ENCODE results near the gene GEMIN8. TPM values are rescaled to one million over a fixed set of nuclear protein-coding genes. Genes with fewer than 3 reads are reported as not detected.

Gene GEMIN8
- total and polyA plus RNA-seq, 2 experiments from 2014 or later = 12.4 to 15.8 TPM

DNA sequence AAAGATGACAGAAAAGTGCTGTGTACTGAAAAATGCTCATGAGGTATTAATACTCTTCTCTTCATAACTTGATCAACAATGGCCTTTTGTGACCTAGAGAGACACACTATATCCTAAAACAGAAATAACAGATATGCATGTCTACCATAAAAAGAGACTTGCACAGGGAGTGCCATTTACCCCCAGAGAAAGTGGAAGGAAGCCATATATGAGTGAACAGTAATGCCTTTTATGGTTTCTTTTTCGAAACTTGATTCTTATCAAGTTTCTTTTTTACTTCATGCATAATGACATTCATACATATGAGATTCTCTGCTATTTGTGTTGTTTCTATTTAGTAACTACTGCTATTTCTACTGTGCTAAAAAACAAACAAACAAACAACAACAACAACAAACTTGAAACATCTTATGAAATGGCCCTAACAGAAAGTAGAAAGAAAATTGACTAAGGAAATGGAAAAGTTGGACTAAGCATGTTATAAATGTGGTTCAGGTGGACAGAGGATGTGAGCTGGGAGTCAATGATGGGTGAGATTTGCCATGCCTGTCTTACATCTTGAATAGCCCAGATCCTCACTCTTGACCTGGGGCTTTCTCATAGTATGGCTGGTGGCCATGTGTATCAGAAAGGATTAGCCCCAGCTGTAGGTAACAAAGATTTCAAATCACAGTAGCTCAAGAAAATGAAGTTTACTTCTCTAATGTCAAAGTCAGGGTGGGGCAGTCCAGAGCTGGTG lies 43.8 kb downstream of the GEMIN8 start:
- DNase-seq (ENCODE audit: low spot score) = no peak
- Histone ChIP-seq H3K4me1 (ENCODE audit: insufficient read depth) (no peaks in the 10 kb centered on the region), H3K36me3 (replicated peaks; ENCODE audit: insufficient read depth, low read depth) (no peaks in the 10 kb centered on the region), H3K79me2 (no peaks in the 10 kb centered on the region), H3K9me3 (ENCODE audit: low read depth) (no peaks in the 10 kb centered on the region), H3K9me2 (replicated peaks; ENCODE audit: insufficient read depth) (no peaks in the 10 kb centered on the region), H3K4me2 (no peak overlapping the region), H3K4me3 (no peak overlapping the region), H2AFZ (no peak overlapping the region), H3K27ac (no peak overlapping the region), H4K20me1 (ENCODE audit: insufficient read depth, poor library complexity, severe bottlenecking) (no peaks in the 10 kb centered on the region), H3K27me3 (no peaks in the 10 kb centered on the region)
- no peak for TF ChIP-seq EZH2 (IDR thresholded peaks at IDR 0.05; ENCODE audit: borderline replicate concordance)
- TF ChIP-seq, protein P1, sequence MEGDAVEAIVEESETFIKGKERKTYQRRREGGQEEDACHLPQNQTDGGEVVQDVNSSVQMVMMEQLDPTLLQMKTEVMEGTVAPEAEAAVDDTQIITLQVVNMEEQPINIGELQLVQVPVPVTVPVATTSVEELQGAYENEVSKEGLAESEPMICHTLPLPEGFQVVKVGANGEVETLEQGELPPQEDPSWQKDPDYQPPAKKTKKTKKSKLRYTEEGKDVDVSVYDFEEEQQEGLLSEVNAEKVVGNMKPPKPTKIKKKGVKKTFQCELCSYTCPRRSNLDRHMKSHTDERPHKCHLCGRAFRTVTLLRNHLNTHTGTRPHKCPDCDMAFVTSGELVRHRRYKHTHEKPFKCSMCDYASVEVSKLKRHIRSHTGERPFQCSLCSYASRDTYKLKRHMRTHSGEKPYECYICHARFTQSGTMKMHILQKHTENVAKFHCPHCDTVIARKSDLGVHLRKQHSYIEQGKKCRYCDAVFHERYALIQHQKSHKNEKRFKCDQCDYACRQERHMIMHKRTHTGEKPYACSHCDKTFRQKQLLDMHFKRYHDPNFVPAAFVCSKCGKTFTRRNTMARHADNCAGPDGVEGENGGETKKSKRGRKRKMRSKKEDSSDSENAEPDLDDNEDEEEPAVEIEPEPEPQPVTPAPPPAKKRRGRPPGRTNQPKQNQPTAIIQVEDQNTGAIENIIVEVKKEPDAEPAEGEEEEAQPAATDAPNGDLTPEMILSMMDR (IDR thresholded peaks at IDR 0.05; ENCODE audit: poor library complexity) = no peak
- TF ChIP-seq EZH2phosphoT487 (IDR thresholded peaks at IDR 0.05; ENCODE audit: low read depth, severe bottlenecking, unreplicated experiment) = no peak
- WGBS (ENCODE audit: low lambda C conversion rate, missing lambda C conversion rate) = 86% methylated on average over 1 of the region's 1 CpG

DNA sequence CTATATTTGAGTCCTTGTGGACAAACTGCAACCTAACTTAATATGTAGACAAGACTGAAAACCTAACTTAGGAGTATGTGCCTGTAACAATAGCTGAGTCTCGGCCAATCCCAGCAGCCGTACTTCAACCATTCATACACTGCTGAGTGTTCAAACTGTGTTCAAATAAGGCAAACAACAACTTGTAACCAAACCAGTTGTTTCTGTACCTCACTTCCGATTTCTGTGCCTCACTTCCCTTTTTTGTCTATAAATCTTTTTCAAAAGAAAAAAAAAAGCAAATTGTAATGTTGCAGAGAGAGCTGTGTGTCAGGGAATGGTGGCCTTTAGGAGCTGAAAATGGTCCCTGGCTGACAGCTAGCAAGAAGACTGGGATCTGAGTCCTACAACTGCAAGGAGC lies 46.0 kb downstream of the GEMIN8 start:
- Histone ChIP-seq H3K27ac (no peak overlapping the region), H3K79me2 (no peaks in the 10 kb centered on the region), H3K9me2 (replicated peaks; ENCODE audit: insufficient read depth) (no peaks in the 10 kb centered on the region), H3K9me3 (ENCODE audit: low read depth) (no peaks in the 10 kb centered on the region), H3K4me3 (no peak overlapping the region), H3K36me3 (replicated peaks; ENCODE audit: insufficient read depth, low read depth) (no peaks in the 10 kb centered on the region), H3K4me1 (ENCODE audit: insufficient read depth) (no peaks in the 10 kb centered on the region), H4K20me1 (ENCODE audit: insufficient read depth, poor library complexity, severe bottlenecking) (no peaks in the 10 kb centered on the region), H2AFZ (no peak overlapping the region), H3K27me3 (no peaks in the 10 kb centered on the region), H3K4me2 (no peak overlapping the region)
- 85% methylated on average over 3 of the region's 3 CpGs for WGBS (ENCODE audit: low lambda C conversion rate, missing lambda C conversion rate)
- DNase-seq (ENCODE audit: low spot score) = no peak
- TF ChIP-seq EZH2phosphoT487 (IDR thresholded peaks at IDR 0.05; ENCODE audit: low read depth, severe bottlenecking, unreplicated experiment) = no peak
- TF ChIP-seq, protein P1 (IDR thresholded peaks at IDR 0.05; ENCODE audit: poor library complexity) = no peak
- no peak for TF ChIP-seq EZH2 (IDR thresholded peaks at IDR 0.05; ENCODE audit: borderline replicate concordance)

DNA sequence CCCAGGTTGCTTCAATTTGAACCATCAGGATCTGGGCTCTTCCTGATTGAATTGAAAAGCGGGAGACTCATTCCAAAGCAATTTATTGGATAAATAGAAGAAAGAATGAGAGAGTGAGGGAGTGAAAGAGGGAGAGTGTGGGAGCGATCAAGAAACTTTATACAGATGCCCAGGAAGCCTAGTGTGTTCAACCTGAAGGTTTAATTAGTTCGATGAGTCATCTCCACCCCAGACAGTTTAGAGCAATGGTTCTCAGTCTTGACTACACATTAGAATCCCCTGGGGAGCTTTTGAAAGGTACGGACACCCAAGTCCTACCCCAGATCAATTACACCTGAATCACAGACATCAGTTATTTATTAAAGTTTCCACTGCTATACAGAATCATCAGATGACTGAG lies 61.5 kb downstream of the GEMIN8 start:
- Histone ChIP-seq H3K4me3 (no peak overlapping the region), H3K9me3 (ENCODE audit: low read depth) (no peaks in the 10 kb centered on the region), H3K27me3 (no peaks in the 10 kb centered on the region), H3K27ac (no peak overlapping the region), H3K9me2 (replicated peaks; ENCODE audit: insufficient read depth) (no peaks in the 10 kb centered on the region), H3K4me1 (ENCODE audit: insufficient read depth) (no peaks in the 10 kb centered on the region), H3K4me2 (no peak overlapping the region), H2AFZ (no peak overlapping the region), H3K36me3 (replicated peaks; ENCODE audit: insufficient read depth, low read depth) (no peaks in the 10 kb centered on the region), H3K79me2 (no peaks in the 10 kb centered on the region), H4K20me1 (ENCODE audit: insufficient read depth, poor library complexity, severe bottlenecking) (no peaks in the 10 kb centered on the region)
- no peak for DNase-seq (ENCODE audit: low spot score)
- 74% methylated on average over 4 of the region's 4 CpGs for WGBS (ENCODE audit: low lambda C conversion rate, missing lambda C conversion rate)
- TF ChIP-seq EZH2phosphoT487 (IDR thresholded peaks at IDR 0.05; ENCODE audit: low read depth, severe bottlenecking, unreplicated experiment) = no peak
- no peak for TF ChIP-seq EZH2 (IDR thresholded peaks at IDR 0.05; ENCODE audit: borderline replicate concordance)
- TF ChIP-seq, protein P1 (IDR thresholded peaks at IDR 0.05; ENCODE audit: poor library complexity) = no peak

Measured in hepatocyte (in vitro differentiated cells).